T47D (cell line): ENCODE results near the gene AGTR1.

Experiments
- DNase-seq, 2 experiments: peaks; one replicate each; pipeline versions ENCODE4 v3.0.0 to v3.0.0-alpha.2; 2011 to 2012; ENCODE audit warnings: low read depth in 1 of 2, low spot score in 1 of 2
- JUND ChIP-seq: IDR thresholded peaks from 2 replicates; pipeline ENCODE4 v1.6.1; 2012; ENCODE audit warnings: low read depth
- in situ Hi-C: cut with HindIII; loops from 2 replicates; pipeline ENCODE4 v1.10.0; 2016; ENCODE audit warnings: low sequenced_read_pairs, low pct_unique_long_range_greater_than_20kb

The AGTR1 gene

GRCh38 chr3:148697306-148698189 lies at the start of gene AGTR1:
AGTR1 (plus strand) TSS chr3:148697903; CDS start chr3:148741036, 43,133 bp downstream.
- in situ Hi-C loops, result no loop called here
- TF ChIP-seq JUND, result no peak
- DNase-seq, result no peak

- in situ Hi-C loops, result no loop called here
These were observed 48.9 kb upstream of the AGTR1 start for GRCh38 chr3:148648685-148649352.

DNA sequence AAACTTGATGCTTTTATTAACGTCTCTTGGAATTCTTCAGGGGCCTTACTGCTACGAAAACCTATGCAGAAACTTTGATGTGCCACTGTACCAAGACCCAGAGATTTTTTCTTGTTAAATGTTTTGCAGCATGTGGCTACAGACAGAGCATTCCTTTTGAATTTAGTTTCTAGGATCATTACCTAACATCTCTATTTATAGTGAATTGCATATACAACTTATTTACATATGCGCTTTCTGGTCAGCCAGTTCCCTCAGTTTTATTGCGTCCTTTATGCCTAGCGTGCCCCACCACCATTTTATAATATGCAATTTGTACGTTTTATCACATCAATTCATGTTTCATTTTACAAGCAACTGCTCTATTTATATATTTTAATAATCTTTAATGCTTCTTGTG lies 46.2 kb upstream of the AGTR1 start:
- in situ Hi-C loops, result no loop called here

More at GRCh38 chr3:148648685-148649352, 48.9 kb upstream of the AGTR1 start:
- no peak for TF ChIP-seq JUND
- no peak for DNase-seq

DNA sequence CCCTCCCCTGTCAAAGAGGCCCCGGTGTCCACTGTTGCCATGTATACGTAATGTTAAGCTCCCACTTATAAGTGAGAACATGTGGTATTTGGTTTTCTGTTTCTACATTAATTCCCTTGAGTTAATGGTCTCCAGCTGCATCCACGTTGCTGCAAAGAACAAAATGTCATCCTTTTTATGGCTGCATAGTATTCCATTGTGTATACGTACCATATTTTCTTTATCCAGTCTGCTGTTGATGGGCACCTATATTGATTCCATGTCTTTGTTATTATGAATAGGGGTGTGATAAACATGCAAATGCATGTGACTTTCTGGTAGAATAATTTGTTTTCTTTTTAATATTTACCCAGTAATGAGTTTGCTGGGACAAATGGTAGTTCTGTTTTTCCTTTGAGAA lies 43.3 kb upstream of the AGTR1 start:
- in situ Hi-C loops, result no loop called here
- no peak for TF ChIP-seq JUND
- DNase-seq, result no peak

More for the DNA sequence above, 46.2 kb upstream of the AGTR1 start:
- no peak for DNase-seq
- TF ChIP-seq JUND, result no peak

DNA sequence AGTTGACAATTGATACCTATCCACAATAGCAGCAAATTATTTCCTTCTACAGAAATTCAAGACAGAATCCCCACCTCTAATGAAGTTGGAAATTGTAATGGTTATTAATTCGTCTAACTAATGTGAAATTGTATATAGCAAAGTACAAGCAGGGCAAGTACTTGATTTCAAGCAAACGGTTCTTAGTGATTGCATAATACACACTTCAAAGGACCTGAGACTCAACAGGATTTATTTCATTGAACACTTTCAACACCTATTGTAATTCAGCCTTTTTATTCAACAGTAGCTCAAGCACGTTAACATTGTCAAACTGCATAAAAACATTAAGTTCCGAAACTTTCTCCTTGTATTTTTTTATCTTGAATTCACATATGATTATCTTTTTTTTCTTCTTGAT lies 40.2 kb upstream of the AGTR1 start:
- no peak for DNase-seq
- in situ Hi-C loops, result no loop called here
- TF ChIP-seq JUND, result no peak

DNA sequence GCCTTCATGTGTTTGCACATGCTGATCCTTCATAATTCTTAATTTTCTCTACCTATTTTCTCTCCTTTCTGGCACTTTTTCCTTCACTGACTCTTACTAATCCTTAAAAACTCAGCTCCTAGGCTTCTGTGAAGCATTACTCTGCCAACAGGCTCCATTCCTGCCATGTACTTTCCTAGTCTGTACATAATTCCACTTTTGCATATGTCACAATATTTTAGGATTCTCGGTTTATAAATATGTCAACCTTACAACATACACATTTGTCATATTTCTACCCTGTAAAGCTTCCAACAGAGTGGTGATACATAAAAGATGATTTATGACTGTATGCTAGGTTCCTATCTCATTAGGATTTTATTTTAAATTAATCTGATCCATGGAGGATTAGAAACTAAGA lies 38.2 kb upstream of the AGTR1 start:
- TF ChIP-seq JUND, result no peak
- in situ Hi-C loops, result no loop called here
- no peak for DNase-seq

DNA sequence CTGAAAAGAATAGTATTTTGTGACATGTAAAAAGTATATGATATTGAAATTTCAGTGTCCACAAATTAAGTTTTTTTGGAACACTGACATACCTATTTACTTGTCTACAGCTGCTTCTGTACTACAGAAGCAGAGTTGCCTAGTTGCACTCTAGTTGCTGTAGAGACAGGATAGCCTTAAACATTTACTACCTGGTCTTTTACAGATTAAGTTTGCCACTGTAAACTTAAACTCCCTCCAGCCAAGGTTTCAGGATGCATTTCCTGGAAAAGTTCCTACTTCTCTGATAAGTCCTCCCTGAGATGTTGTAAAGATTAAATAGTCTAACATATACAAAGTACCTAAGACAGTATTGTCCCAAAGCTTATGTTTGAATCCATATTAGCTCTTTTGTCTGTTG lies 17.4 kb upstream of the AGTR1 start:
- no peak for TF ChIP-seq JUND
- DNase-seq, result no peak
- in situ Hi-C loops, result no loop called here

DNA sequence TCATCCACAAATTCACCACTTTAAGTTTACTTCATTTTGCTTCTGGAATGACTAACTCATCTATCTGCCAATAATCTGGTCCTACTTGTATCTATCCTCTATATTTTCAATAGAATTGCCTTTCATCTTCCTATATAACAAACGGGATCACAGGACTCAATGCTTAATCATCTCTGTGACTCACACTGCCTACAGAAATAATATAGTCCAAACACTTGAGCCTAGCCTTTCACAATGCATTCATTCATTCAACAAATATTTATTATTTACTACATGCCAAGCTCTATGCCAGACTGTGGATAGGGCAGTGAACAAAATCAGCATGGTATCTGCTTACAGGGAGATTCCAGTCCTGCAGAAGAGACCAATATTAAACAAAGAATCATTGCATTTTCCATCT lies 16.6 kb upstream of the AGTR1 start:
- no peak for DNase-seq
- in situ Hi-C loops, result no loop called here
- TF ChIP-seq JUND, result no peak

DNA sequence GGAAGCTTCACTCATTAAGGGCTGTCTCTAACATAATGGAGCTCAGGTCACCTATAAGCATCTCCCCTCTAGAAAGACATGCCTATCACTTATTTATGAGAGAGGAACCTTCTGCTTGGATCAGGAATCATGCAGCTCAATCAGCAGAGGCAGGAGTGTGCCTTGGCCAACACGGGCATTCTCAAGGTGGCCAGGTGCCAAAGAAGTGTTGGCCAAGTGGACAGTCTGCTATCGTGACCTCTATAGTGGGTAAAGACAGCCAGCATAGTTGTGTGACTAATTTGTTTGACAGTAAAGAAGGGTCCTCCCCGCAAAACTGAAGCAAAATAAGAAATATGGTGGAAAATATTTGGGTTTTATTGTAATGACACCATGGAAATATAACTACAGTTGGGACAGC lies 14.7 kb upstream of the AGTR1 start:
- DNase-seq, result no peak
- in situ Hi-C loops, result no loop called here
- no peak for TF ChIP-seq JUND

DNA sequence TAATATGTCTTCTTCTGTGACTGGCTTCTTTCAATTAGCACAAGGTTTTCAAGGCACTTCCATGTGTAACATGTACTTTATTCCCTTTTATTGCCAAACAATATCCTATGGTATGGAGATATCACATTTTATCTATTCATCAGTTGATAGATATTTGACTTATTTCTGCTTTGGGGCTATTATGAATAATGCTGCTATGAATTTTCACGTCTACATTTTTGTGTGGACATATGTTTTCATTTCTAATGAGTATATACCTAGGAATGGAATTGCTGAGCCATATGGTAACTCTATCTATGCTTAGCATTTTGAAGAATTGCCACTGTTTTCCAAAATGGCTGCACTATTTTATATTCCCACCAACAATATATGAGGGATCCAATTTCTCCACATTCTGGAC lies 3.6 kb upstream of the AGTR1 start:
- in situ Hi-C loops, result no loop called here
- no peak for TF ChIP-seq JUND
- no peak for DNase-seq

- no peak for DNase-seq
- no peak for TF ChIP-seq JUND
- in situ Hi-C loops, result no loop called here
These were observed 597 bp downstream of the AGTR1 start for GRCh38 chr3:148698190-148698810.

GRCh38 chr3:148705314-148705713 lies 7.6 kb downstream of the AGTR1 start:
- no peak for TF ChIP-seq JUND
- no peak for DNase-seq
- in situ Hi-C loops, result no loop called here
